GM21529 (cell line): Measurements from ENCODE around the gene TRABD2B.

ENCODE experiments used
- ATAC-seq: cut with Tn5 transposase; IDR thresholded peaks from one replicate; pipeline ENCODE4 v1.9.1; 2021; ENCODE audit not compliant: unreplicated experiment

Gene TRABD2B

GRCh38 chr1:47938520-47938919 is 58.7 kb downstream of the TRABD2B start:
- no peak for ATAC-seq

- ATAC-seq, result no peak
Observed at GRCh38 chr1:47937586-47938254, 59.5 kb downstream of the TRABD2B start.

- ATAC-seq, result no peak
Observed at GRCh38 chr1:47936916-47937551, 60.2 kb downstream of the TRABD2B start.

- ATAC-seq, result no peak
Observed at GRCh38 chr1:47935856-47936255, 61.3 kb downstream of the TRABD2B start.

GRCh38 chr1:47935163-47935562 is 62.0 kb downstream of the TRABD2B start:
- no peak for ATAC-seq

GRCh38 chr1:47934243-47934805 is 62.9 kb downstream of the TRABD2B start:
- ATAC-seq, result no peak

GRCh38 chr1:47932743-47933142 is 64.4 kb downstream of the TRABD2B start:
- no peak for ATAC-seq

GRCh38 chr1:47931395-47931794 is 65.8 kb downstream of the TRABD2B start:
- no peak for ATAC-seq

GRCh38 chr1:47930210-47930840 is 66.9 kb downstream of the TRABD2B start:
- no peak for ATAC-seq

GRCh38 chr1:47927165-47927564 is 70.0 kb downstream of the TRABD2B start:
- ATAC-seq, result no peak

GRCh38 chr1:47926461-47926999 is 70.7 kb downstream of the TRABD2B start:
- no peak for ATAC-seq

GRCh38 chr1:47924270-47925048 is 72.7 kb downstream of the TRABD2B start:
- ATAC-seq, result no peak

GRCh38 chr1:47921935-47922415 is 75.2 kb downstream of the TRABD2B start:
- ATAC-seq, result no peak

GRCh38 chr1:47919113-47919833 is 77.9 kb downstream of the TRABD2B start:
- ATAC-seq, result no peak

GRCh38 chr1:47918257-47918867 is 78.8 kb downstream of the TRABD2B start:
- no peak for ATAC-seq

GRCh38 chr1:47917687-47918086 is 79.5 kb downstream of the TRABD2B start:
- no peak for ATAC-seq

GRCh38 chr1:47915677-47916353 is 81.4 kb downstream of the TRABD2B start:
- ATAC-seq, result no peak

GRCh38 chr1:47914952-47915676 is 82.1 kb downstream of the TRABD2B start:
- ATAC-seq, result no peak
